Mesenchymal stem cell (in vitro differentiated cells and primary cell): ENCODE results near the gene FAM13A.

Source experiments
- DNase-seq: peaks from one replicate; pipeline ENCODE4 v3.0.0-alpha.2; 2013
- H2AFZ ChIP-seq: one replicate; pipeline ENCODE4 v1.6.1; 2013; ENCODE audit warnings: low read depth, mild to moderate bottlenecking, control low read depth, inconsistent platforms, low read length, moderate library complexity
- H2AK5ac ChIP-seq: 2 replicates; pipeline ENCODE4 v1.6.1; 2013; ENCODE audit warnings: low read length, moderate library complexity, mild to moderate bottlenecking, inconsistent platforms; ENCODE audit not compliant: severe bottlenecking
- H2BK120ac ChIP-seq: one replicate; pipeline ENCODE4 v1.6.1; 2013; ENCODE audit warnings: low read depth, mild to moderate bottlenecking, inconsistent platforms, low read length, moderate library complexity
- H2BK12ac ChIP-seq, 2 experiments: one replicate each; pipeline ENCODE4 v1.6.1; 2013; ENCODE audit warnings: inconsistent platforms in 2 of 2, low read length in 2 of 2, mild to moderate bottlenecking in 2 of 2, moderate library complexity in 2 of 2, control low read depth in 1 of 2
- H2BK15ac ChIP-seq: one replicate; pipeline ENCODE4 v1.6.1; 2013; ENCODE audit warnings: mild to moderate bottlenecking, low read depth, inconsistent platforms; ENCODE audit not compliant: poor library complexity, severe bottlenecking
- H2BK5ac ChIP-seq: 2 replicates; pipeline ENCODE4 v1.6.1; 2013; ENCODE audit warnings: low read depth, mild to moderate bottlenecking, low read length, control low read depth, inconsistent platforms; ENCODE audit not compliant: poor library complexity, severe bottlenecking
- H3K14ac ChIP-seq, 2 experiments: one replicate each; pipeline ENCODE4 v1.6.1; 2013; ENCODE audit warnings: inconsistent platforms in 2 of 2, low read length in 2 of 2, control low read depth in 1 of 2, mild to moderate bottlenecking in 1 of 2, moderate library complexity in 1 of 2
- H3K18ac ChIP-seq, 2 experiments: one replicate each; pipeline ENCODE4 v1.6.1; 2013; ENCODE audit warnings: inconsistent platforms in 2 of 2, low read length in 2 of 2, control low read depth in 1 of 2, low read depth in 1 of 2, mild to moderate bottlenecking in 1 of 2
- H3K23ac ChIP-seq, 2 experiments: one replicate each; pipeline ENCODE4 v1.6.1; 2013; ENCODE audit warnings: inconsistent platforms in 2 of 2, low read length in 2 of 2, mild to moderate bottlenecking in 2 of 2, moderate library complexity in 2 of 2, control low read depth in 1 of 2
- H3K27ac ChIP-seq: 2 replicates; pipeline ENCODE4 v1.5.1; 2013; ENCODE audit warnings: mild to moderate bottlenecking, moderate library complexity, low read length, control low read depth, inconsistent platforms; ENCODE audit not compliant: poor library complexity, severe bottlenecking
- H3K27me3 ChIP-seq, 2 experiments: 2 replicates each; pipeline versions ENCODE4 v1.6.1 to v1.7.0; 2013; ENCODE audit warnings: low read length in 2 of 2, mild to moderate bottlenecking in 2 of 2, moderate library complexity in 2 of 2, control low read depth in 1 of 2, inconsistent platforms in 1 of 2; ENCODE audit not compliant: control insufficient read depth in 1 of 2, insufficient read depth in 1 of 2
- H3K36me3 ChIP-seq, 2 experiments: 2 replicates each; pipeline versions ENCODE4 v1.6.1 to v1.7.0; 2013; ENCODE audit warnings: low read length in 2 of 2, control low read depth in 1 of 2, inconsistent platforms in 1 of 2, low read depth in 1 of 2, mild to moderate bottlenecking in 1 of 2; ENCODE audit not compliant: insufficient read depth in 2 of 2, control insufficient read depth in 1 of 2
- H3K4ac ChIP-seq, 2 experiments: one replicate each; pipeline ENCODE4 v1.6.1; 2013; ENCODE audit warnings: inconsistent platforms in 2 of 2, low read length in 2 of 2, mild to moderate bottlenecking in 2 of 2, moderate library complexity in 2 of 2, control low read depth in 1 of 2, low read depth in 1 of 2
- H3K4me1 ChIP-seq: 2 replicates; pipeline ENCODE4 v1.6.1; 2013; ENCODE audit warnings: low read depth, low read length, control low read depth; ENCODE audit not compliant: control insufficient read depth, insufficient read depth
- H3K4me2 ChIP-seq: 2 replicates; pipeline ENCODE4 v1.6.1; 2013; ENCODE audit warnings: low read length, mild to moderate bottlenecking, inconsistent platforms; ENCODE audit not compliant: poor library complexity, severe bottlenecking
- H3K4me3 ChIP-seq, 2 experiments: 2 replicates each; pipeline versions ENCODE4 v1.5.1 to v1.7.0; 2013; ENCODE audit warnings: low read length in 2 of 2, mild to moderate bottlenecking in 2 of 2, control low read depth in 1 of 2, low read depth in 1 of 2; ENCODE audit not compliant: insufficient read depth in 1 of 2
- H3K79me1 ChIP-seq: replicated peaks from 2 replicates; pipeline ENCODE4 v1.6.1; 2013; ENCODE audit warnings: mild to moderate bottlenecking, control low read depth, low read length, inconsistent platforms; ENCODE audit not compliant: poor library complexity, severe bottlenecking
- H3K9ac ChIP-seq: 2 replicates; pipeline ENCODE4 v1.7.0; 2013; ENCODE audit warnings: mild to moderate bottlenecking, low read length, moderate library complexity
- H3K9me3 ChIP-seq: 2 replicates; pipeline ENCODE4 v1.7.0; 2013; ENCODE audit warnings: mild to moderate bottlenecking, low read length; ENCODE audit not compliant: control insufficient read depth
- H4K8ac ChIP-seq: one replicate; pipeline ENCODE4 v1.6.1; 2013; ENCODE audit warnings: inconsistent platforms, mild to moderate bottlenecking, low read length, moderate library complexity
- H4K91ac ChIP-seq: one replicate; pipeline ENCODE4 v1.6.1; 2013; ENCODE audit warnings: mild to moderate bottlenecking, low read length, inconsistent platforms
- WGBS: methylation state at CpG from one replicate; pipeline ENCODE4 v1.1.7; 2013; ENCODE audit warnings: mixed read lengths; 5-methylcytosine and 5-hydroxymethylcytosine counted together

Gene FAM13A

GRCh38 chr4:88803600-88804096, 253.3 kb downstream of the FAM13A start:
- H3K23ac ChIP-seq: no peak overlapping the region
- no peak overlapping the region for H2BK120ac ChIP-seq
- peak; percentile 91 for DNase-seq
- no peak overlapping the region for H2AK5ac ChIP-seq
- H2AFZ ChIP-seq: no peak overlapping the region
- no peak overlapping the region for H4K91ac ChIP-seq
- H3K36me3 ChIP-seq: peaks cover 0 to 6% of the 10 kb centered on the region in 2 experiments
- H3K4me2 ChIP-seq: no peak overlapping the region
- H3K9me3 ChIP-seq: no peaks in the 10 kb centered on the region
- no peak overlapping the region for H2BK5ac ChIP-seq
- peaks cover 1% of the 10 kb centered on the region for H3K4me1 ChIP-seq
- H3K4ac ChIP-seq: no peak overlapping the region
- H3K27me3 ChIP-seq: no peaks in the 10 kb centered on the region
- H3K4me3 ChIP-seq: no peak overlapping the region
- H3K79me1 ChIP-seq: peaks cover 2% of the 10 kb centered on the region
- no peak overlapping the region for H3K27ac ChIP-seq
- H3K9ac ChIP-seq: no peak overlapping the region
- H4K8ac ChIP-seq: no peak overlapping the region
- no peak overlapping the region for H3K18ac ChIP-seq
- no peak overlapping the region for H3K14ac ChIP-seq
- no peak overlapping the region for H2BK15ac ChIP-seq
- WGBS: 43% methylated on average over 4 of the region's 5 CpGs
- H2BK12ac ChIP-seq: no peak overlapping the region

DNA sequence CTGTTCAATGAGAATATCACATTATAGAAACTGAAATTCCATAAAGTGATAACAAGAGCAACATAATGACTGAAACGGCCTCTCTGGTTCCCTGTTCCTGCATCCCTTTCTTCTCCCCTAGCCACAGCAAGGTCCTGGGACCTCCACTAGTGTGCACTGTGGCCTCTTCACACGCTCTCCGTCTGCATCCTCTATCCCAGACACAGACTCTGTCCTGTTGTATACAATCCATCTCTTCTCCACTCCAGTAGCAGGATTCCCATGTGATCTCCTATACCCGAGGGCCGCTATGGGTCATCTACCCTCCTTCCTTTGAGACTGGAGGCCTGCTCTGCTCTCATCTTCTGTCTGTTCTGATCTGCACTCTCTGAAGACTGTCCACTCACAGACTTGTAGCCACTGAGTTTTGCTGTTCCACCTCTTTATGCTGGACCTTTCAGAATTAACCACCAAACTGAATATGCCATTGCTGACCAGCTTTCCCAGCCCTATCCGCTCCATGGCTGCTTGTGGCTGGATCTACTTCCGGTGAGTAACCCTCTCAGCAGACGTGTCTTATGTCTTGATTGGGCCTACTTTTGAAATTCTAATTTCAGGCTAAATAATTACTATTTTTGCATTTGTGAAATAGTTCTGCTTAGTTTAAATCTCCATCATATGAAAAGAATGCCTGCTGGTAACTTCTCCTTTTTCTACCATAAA, 254.2 kb downstream of the FAM13A start:
- Histone ChIP-seq H4K91ac (peak overlapping the region; percentile 58), H3K4me3 (no peak overlapping the region), H3K23ac (no peak overlapping the region), H3K9me3 (no peaks in the 10 kb centered on the region), H3K14ac (no peak overlapping the region), H2AFZ (no peak overlapping the region), H3K4me2 (no peak overlapping the region), H2BK120ac (no peak overlapping the region), H3K4ac (peak overlapping the region; percentile 24 to 36), H3K36me3 (peaks cover 0 to 6% of the 10 kb centered on the region in 2 experiments), H4K8ac (no peak overlapping the region), H3K27ac (no peak overlapping the region), H3K79me1 (peaks cover 2% of the 10 kb centered on the region), H3K9ac (peak overlapping the region; percentile 7), H2BK15ac (peak overlapping the region; percentile 23), H3K18ac (peak overlapping the region in 1 of 2 experiments; percentile 76), H2BK12ac (peak overlapping the region; percentile 18 to 65), H3K4me1 (peaks cover 1% of the 10 kb centered on the region), H2BK5ac (no peak overlapping the region), H3K27me3 (no peaks in the 10 kb centered on the region), H2AK5ac (no peak overlapping the region)
- WGBS: 86% methylated on average over 6 of the region's 8 CpGs
- DNase-seq: peak; percentile 36

DNA sequence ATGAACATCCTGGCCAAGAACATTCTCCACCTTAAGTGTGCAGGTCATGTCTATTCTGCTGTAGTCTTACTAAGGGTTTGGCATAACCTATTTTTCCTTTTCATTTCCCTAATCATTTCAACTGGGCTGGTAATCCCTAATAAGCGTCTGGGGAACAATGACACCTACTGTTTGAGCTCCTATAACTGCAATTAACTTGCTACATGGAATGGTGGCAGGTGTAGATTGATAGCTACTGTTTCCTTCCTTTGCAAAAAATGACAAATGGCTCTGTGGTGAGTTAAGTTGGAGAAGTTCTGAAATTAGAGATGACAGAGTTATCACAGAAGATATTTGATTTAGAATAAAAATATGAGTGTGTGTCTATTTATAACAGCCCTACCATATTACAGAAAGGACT, 254.8 kb downstream of the FAM13A start:
- Histone ChIP-seq H2BK15ac (no peak overlapping the region), H3K14ac (no peak overlapping the region), H3K18ac (no peak overlapping the region), H3K79me1 (peaks cover 2% of the 10 kb centered on the region), H4K8ac (no peak overlapping the region), H3K4ac (peak overlapping the region in 1 of 2 experiments; percentile 42), H3K4me1 (peaks cover 1% of the 10 kb centered on the region), H3K9ac (no peak overlapping the region), H2AFZ (no peak overlapping the region), H3K4me2 (no peak overlapping the region), H3K9me3 (no peaks in the 10 kb centered on the region), H4K91ac (no peak overlapping the region), H2BK120ac (no peak overlapping the region), H3K4me3 (no peak overlapping the region), H2BK5ac (no peak overlapping the region), H2AK5ac (no peak overlapping the region), H3K27ac (no peak overlapping the region), H3K27me3 (no peaks in the 10 kb centered on the region), H2BK12ac (no peak overlapping the region), H3K23ac (no peak overlapping the region), H3K36me3 (peaks cover 0 to 6% of the 10 kb centered on the region in 2 experiments)
- no CpG with 5 or more reads among the region's 1 CpG for WGBS
- no peak for DNase-seq

- H3K27me3 ChIP-seq: no peaks in the 10 kb centered on the region
- H4K8ac ChIP-seq: no peak overlapping the region
- H3K36me3 ChIP-seq: peaks cover 0 to 6% of the 10 kb centered on the region in 2 experiments
- no peak overlapping the region for H3K4ac ChIP-seq
- H3K4me3 ChIP-seq: no peak overlapping the region
- peaks cover 2% of the 10 kb centered on the region for H3K79me1 ChIP-seq
- H3K18ac ChIP-seq: no peak overlapping the region
- no peak overlapping the region for H2BK120ac ChIP-seq
- no peak overlapping the region for H2AK5ac ChIP-seq
- no peak overlapping the region for H3K14ac ChIP-seq
- no peak overlapping the region for H2AFZ ChIP-seq
- DNase-seq: no peak
- no peak overlapping the region for H3K27ac ChIP-seq
- H3K9me3 ChIP-seq: no peaks in the 10 kb centered on the region
- no peak overlapping the region for H3K9ac ChIP-seq
- no peak overlapping the region for H2BK12ac ChIP-seq
- no peak overlapping the region for H4K91ac ChIP-seq
- H3K23ac ChIP-seq: no peak overlapping the region
- H2BK5ac ChIP-seq: no peak overlapping the region
- 100% methylated on average over 1 of the region's 1 CpG for WGBS
- H2BK15ac ChIP-seq: no peak overlapping the region
- H3K4me2 ChIP-seq: no peak overlapping the region
- peaks cover 1% of the 10 kb centered on the region for H3K4me1 ChIP-seq
Measured at GRCh38 chr4:88799900-88800299, 257.1 kb downstream of the FAM13A start.
